Measurements from ENCODE around the gene PTPN6. TPM values are rescaled to one million over a fixed set of nuclear protein-coding genes. Genes with fewer than 3 reads are reported as not detected.

PTPN6 gene
- total RNA-seq, 1 experiment from 2014 or later: not detected

DNA sequence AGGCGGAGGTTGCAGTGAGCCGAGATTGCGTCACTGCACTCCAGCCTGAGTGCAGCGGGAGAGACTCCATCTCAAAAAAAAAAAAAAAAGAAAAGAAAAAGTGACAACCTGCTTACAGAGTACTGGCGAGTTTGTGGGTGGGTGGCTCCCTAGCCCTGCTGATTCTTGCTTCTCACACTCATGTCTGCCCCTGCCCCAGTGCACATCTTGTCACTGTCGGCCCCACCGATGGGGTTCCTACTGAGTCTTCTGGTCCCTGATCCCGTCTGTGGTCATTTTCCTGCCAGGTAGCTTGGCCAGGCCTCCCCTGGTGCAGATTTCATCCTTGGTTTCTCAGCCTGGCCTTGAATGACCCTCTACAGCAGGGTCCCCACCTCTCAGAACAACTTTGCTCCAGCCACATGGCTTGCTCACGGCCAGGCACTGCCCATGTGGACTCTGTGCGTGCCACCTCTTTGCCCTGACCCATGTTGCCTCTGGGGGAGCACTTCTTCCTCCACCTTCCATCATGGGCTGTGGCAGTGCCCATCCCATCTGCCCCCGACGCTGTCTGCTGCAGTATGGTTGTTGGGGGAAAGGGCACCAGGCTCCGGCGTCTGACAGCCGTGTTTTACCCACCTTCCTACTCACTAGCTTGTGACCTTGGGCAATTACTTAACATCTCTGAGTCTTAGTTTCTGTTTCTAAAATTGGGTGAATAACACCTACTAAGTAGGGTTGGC, 2.1 kb upstream of the PTPN6 start:
- no peak overlapping the region for H3K4me3 ChIP-seq
- H3K36me3 ChIP-seq: no peaks in the 10 kb centered on the region
- no peak for DNase-seq
- no peaks in the 10 kb centered on the region for H3K9me3 ChIP-seq
- H3K27me3 ChIP-seq: no peaks in the 10 kb centered on the region

- no peak overlapping the region for H3K4me3 ChIP-seq
- H3K9me3 ChIP-seq: no peaks in the 10 kb centered on the region
- no peaks in the 10 kb centered on the region for H3K27me3 ChIP-seq
- no peak for DNase-seq
- no peaks in the 10 kb centered on the region for H3K36me3 ChIP-seq
These were observed 755 bp upstream of the PTPN6 start for GRCh38 chr12:6950401-6950801.

DNA sequence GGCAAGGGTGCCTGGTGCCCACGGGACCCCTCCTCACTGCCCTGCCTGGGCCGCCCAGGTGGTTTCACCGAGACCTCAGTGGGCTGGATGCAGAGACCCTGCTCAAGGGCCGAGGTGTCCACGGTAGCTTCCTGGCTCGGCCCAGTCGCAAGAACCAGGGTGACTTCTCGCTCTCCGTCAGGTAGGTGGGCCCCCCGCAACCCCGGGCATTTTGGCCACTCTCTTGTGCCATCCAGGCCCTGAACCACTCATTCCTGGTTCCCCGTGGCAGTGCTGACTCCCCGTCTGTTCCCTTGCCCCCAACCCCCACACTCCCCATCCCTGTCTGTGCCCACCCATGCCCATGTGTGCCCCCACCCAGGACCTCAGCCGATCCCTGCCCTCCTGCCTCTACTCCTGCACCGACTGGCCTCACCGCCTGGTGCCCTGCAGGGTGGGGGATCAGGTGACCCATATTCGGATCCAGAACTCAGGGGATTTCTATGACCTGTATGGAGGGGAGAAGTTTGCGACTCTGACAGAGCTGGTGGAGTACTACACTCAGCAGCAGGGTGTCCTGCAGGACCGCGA, 480 bp downstream of the PTPN6 start:
- no peaks in the 10 kb centered on the region for H3K36me3 ChIP-seq
- H3K9me3 ChIP-seq: no peaks in the 10 kb centered on the region
- H3K4me3 ChIP-seq: no peak overlapping the region
- DNase-seq: no peak
- no peaks in the 10 kb centered on the region for H3K27me3 ChIP-seq

DNA sequence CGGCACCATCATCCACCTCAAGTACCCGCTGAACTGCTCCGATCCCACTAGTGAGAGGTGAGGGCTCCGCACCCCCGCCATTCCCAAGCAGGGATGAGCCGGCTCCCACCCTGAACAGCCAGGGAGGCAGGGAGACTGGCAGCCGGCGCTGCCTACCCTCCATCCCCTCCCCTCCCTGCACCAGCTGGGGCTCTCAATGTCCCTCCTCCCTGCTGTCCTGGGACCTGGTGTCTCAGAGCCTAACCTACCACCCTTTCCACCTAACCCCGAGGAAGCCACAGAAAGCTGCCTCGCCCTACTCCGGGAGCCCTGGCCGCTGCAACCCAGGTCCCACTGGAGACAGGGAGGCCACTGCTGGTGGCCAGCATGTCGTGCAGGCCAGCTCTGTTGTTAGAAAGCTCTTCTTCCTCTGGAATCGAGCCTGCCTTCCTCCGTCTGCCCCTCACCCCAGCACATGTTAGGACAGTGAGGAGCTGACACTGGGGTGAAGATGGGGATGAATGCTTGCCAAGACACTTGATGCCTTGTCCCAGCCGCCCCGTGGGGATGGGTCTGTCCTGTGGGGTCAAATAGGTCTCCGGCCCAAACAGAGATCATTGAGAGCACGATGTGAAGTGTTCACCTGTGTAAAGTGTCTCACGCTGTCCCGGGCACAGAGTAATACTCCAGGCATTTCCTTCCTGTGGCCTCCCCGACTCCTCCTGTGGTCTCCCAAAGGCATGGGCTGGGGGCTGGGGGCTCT, 1.1 kb downstream of the PTPN6 start:
- no peaks in the 10 kb centered on the region for H3K36me3 ChIP-seq
- DNase-seq: no peak
- no peak overlapping the region for H3K4me3 ChIP-seq
- H3K9me3 ChIP-seq: no peaks in the 10 kb centered on the region
- no peaks in the 10 kb centered on the region for H3K27me3 ChIP-seq

DNA sequence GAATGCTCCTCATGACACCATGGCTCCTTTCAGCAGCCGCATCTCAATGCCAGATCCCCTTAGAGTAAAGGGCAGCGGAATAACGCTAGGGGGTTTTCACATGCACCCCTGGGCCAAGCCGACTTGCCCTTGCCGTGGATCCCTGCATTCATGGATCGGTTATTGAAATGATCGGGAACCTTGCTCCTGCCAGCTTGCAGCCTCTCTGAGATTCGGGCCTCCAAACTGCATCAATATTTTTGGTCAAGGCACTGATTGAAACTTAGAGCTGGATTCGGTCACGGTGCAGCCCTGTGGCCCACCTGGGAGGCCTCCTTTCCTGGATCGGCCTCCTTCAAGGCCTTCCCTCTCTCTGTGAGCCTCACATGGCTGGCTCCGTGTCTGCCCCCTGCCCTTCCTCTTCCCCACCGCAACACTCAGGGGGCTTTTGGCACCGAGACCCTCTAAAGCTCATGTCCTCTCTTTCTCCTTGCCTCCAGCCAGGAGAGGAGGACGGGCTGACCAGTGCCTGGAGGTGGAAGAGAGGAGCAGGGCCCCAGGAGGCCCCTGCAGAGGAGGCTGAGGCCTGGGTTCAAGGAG, 1.8 kb downstream of the PTPN6 start:
- no peaks in the 10 kb centered on the region for H3K9me3 ChIP-seq
- no peaks in the 10 kb centered on the region for H3K36me3 ChIP-seq
- H3K27me3 ChIP-seq: no peaks in the 10 kb centered on the region
- DNase-seq: no peak
- no peak overlapping the region for H3K4me3 ChIP-seq

GRCh38 chr12:6953442-6954315, 2.5 kb downstream of the PTPN6 start:
- no peaks in the 10 kb centered on the region for H3K27me3 ChIP-seq
- no peaks in the 10 kb centered on the region for H3K36me3 ChIP-seq
- H3K4me3 ChIP-seq: no peak overlapping the region
- no peaks in the 10 kb centered on the region for H3K9me3 ChIP-seq
- DNase-seq: no peak

DNA sequence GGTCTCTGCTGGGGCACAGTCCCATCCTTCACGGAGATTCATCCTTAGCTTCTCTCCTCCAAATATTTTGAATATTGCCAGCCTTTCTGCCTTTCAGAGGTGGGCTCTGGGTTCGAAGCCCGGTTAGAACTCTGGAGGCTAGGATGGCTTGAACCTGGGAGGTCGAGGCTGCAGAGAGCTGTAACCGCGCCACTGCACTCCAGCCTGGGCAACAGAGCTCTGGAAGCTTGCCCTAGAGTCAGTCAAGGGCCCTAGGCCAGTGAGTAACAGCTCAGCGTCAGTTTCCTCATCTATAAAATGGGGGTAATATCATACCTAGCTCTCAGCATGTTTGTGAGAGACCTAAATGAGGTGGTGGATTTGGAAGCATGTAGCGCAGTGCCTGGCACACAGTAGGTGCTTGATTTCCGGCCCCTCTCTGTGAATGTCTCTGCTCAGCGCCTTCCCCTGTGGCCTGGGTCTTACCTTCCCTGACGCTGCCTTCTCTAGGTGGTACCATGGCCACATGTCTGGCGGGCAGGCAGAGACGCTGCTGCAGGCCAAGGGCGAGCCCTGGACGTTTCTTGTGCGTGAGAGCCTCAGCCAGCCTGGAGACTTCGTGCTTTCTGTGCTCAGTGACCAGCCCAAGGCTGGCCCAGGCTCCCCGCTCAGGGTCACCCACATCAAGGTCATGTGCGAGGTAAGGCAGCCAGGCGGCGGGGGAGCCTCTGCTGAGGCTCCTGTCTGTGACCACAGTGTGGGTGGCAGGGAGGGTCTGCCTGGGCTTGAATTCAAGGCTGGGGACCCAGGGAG, 3.4 kb downstream of the PTPN6 start:
- no peak for DNase-seq
- no peaks in the 10 kb centered on the region for H3K27me3 ChIP-seq
- H3K4me3 ChIP-seq: no peak overlapping the region
- no peaks in the 10 kb centered on the region for H3K36me3 ChIP-seq
- no peaks in the 10 kb centered on the region for H3K9me3 ChIP-seq

DNA sequence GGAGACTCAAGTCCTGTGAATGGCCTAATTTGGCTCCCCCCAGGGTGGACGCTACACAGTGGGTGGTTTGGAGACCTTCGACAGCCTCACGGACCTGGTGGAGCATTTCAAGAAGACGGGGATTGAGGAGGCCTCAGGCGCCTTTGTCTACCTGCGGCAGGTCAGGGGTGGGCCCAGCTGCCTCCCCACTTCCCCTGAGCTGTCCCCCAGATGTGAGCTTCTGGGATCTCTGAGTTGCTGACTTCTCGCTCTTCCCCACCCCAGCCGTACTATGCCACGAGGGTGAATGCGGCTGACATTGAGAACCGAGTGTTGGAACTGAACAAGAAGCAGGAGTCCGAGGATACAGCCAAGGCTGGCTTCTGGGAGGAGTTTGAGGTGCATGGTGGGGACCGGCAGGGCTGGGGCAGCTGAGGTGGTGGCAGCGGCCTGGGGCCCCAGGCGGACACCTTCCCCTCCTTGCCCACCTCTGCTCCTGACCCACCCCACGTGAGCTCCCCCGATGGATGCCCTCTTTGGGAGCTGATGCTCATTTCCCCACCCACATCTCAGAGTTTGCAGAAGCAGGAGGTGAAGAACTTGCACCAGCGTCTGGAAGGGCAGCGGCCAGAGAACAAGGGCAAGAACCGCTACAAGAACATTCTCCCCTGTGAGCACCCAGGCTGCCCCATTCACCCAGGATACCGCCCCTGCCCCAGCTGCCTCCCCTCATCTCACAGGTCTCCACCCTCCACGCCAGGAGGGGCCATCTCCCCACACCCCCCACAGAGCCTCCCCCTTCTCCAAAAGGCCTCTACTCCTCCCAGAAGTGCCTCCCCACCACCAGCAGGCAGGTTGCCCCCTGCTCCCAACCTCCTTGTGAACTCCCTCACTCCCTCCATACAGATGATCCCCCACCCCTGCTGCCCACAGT, 4.2 kb downstream of the PTPN6 start:
- no peak for DNase-seq
- no peaks in the 10 kb centered on the region for H3K9me3 ChIP-seq
- no peaks in the 10 kb centered on the region for H3K27me3 ChIP-seq
- no peaks in the 10 kb centered on the region for H3K36me3 ChIP-seq
- no peak overlapping the region for H3K4me3 ChIP-seq

DNA sequence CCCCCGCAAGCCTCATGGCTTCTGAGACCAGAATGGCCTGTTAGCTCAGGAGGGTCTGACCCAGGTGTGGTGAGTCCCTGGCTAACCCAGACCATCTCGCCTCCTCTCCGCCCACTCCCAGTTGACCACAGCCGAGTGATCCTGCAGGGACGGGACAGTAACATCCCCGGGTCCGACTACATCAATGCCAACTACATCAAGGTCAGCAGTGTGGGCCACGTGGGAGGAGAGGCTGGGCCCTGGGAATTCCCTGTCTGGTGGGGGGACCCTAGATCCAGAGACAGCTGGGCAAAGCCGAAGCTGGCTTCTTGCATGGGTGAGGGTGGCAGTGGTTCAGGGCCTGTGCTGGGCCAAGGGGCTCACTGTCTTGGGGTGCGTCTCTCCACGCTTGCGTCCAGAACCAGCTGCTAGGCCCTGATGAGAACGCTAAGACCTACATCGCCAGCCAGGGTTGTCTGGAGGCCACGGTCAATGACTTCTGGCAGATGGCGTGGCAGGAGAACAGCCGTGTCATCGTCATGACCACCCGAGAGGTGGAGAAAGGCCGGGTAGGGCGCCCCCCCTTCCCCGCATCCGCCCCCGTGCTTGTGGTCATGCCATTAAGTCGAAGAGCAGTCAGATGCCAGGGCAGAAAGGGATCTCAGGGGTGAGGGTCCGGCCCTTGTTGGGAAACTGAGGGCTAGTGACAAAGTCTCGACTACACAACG, 5.0 kb downstream of the PTPN6 start:
- H3K9me3 ChIP-seq: no peaks in the 10 kb centered on the region
- no peaks in the 10 kb centered on the region for H3K27me3 ChIP-seq
- no peaks in the 10 kb centered on the region for H3K36me3 ChIP-seq
- H3K4me3 ChIP-seq: no peak overlapping the region
- DNase-seq: no peak

DNA sequence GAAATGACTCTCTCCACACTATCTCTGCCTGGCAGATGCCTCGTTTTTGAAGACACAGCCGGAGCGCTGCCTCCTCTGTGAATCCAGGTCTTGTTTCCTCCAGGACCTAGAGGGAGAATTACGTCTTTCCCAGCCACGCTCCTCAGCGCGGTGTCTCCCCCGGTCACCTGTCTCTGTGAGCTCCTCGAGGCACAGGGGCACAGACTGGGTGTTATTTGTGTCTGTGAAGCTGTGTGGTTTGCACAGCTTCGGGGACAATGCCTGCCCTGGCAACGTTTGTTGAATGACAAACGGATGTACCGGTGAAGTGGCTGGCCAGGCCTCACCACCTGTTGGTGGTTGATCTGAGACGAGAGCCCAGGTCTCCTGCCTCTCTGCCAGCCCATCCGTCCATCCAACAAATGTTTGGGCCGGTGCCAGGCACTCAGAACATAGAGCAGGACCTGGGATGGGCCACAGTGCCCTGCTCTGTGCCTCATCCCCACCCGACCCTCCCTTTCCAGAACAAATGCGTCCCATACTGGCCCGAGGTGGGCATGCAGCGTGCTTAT, 6.1 kb downstream of the PTPN6 start:
- Histone ChIP-seq H3K9me3 (no peaks in the 10 kb centered on the region), H3K4me3 (no peak overlapping the region), H3K36me3 (no peaks in the 10 kb centered on the region), H3K27me3 (no peaks in the 10 kb centered on the region)
- no peak for DNase-seq

DNA sequence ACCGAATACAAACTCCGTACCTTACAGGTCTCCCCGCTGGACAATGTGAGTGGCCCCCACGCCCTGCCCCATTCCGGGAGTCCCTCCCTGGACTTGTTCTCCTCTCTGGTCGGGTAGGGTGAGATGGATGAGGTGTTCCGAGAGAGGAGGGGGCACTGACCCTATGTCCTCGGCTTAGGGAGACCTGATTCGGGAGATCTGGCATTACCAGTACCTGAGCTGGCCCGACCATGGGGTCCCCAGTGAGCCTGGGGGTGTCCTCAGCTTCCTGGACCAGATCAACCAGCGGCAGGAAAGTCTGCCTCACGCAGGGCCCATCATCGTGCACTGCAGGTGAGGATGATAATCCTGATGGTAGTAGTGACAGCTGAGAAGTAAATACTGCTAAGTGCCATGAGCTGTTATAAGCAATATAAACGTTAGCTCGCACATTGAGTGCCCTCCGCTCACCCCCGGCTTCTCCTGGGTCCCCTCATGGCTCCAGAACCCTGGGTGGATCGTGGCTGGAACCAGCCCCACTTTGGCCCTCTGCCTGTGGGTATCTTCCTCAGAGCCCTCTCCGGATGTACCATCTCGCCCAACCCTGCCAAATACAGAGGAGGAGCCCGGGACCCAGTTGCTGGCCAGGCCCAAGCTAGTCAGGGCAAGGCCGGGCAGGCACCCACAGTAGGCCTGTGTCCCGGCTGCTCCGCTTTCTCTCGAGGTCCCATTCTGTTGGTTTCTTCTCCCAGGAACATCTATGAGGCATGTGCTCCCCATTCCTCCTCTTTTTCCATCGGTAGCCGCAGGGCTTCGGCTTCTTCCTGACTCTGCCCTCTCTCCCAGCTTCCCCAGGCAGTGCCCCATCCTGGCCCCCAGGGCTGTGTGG, 6.8 kb downstream of the PTPN6 start:
- DNase-seq: no peak
- no peaks in the 10 kb centered on the region for H3K36me3 ChIP-seq
- H3K9me3 ChIP-seq: no peaks in the 10 kb centered on the region
- H3K4me3 ChIP-seq: no peak overlapping the region
- H3K27me3 ChIP-seq: no peaks in the 10 kb centered on the region

DNA sequence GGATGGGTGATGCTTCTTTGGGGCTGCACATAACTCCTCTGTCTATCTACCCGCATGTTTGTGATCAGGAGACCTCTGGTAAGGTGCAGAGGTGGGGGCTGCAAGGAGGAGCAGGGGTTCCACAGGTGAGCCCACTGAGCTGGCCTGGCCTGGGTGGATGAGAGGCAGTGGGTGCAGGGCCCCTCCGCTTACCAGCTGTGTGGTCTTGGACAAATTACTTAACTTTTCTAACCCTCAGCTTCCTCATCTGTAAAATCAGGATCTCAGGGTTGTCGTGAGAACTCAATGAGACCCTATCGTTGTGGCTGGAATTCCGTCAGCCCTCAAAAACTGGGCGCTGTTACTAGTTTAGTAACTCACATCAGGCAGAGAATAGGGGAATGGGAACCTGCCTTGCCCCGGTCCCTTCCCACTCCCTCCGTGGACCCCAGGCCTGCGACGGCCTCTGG, 7.5 kb downstream of the PTPN6 start:
- H3K27me3 ChIP-seq: no peaks in the 10 kb centered on the region
- DNase-seq: no peak
- H3K4me3 ChIP-seq: no peak overlapping the region
- no peaks in the 10 kb centered on the region for H3K36me3 ChIP-seq
- no peaks in the 10 kb centered on the region for H3K9me3 ChIP-seq

GRCh38 chr12:6959058-6959804, 8.1 kb downstream of the PTPN6 start:
- DNase-seq: no peak
- Histone ChIP-seq H3K9me3 (no peaks in the 10 kb centered on the region), H3K36me3 (no peaks in the 10 kb centered on the region), H3K4me3 (no peak overlapping the region), H3K27me3 (no peaks in the 10 kb centered on the region)
